ENCODE results near the gene PLCG2. TPM values are rescaled to one million over a fixed set of nuclear protein-coding genes. Genes with fewer than 3 reads are reported as not detected.

Gene PLCG2
- total RNA-seq, 1 donor from 2014 or later, result 26.4 TPM

- peak; percentile 99 for DNase-seq (ENCODE audit: extremely low read depth, low read depth, low spot score)
Measured at GRCh38 chr16:81902025-81902424, 122.9 kb downstream of the PLCG2 start.

GRCh38 chr16:81904320-81904719 is 125.2 kb downstream of the PLCG2 start:
- DNase-seq (ENCODE audit: extremely low read depth, low read depth, low spot score), result no peak

- DNase-seq (ENCODE audit: extremely low read depth, low read depth, low spot score), result no peak
Measured at GRCh38 chr16:81905277-81905676, 126.2 kb downstream of the PLCG2 start.

- DNase-seq (ENCODE audit: extremely low read depth, low read depth, low spot score), result no peak
Measured at GRCh38 chr16:81907681-81908080, 128.6 kb downstream of the PLCG2 start.

GRCh38 chr16:81908466-81909262 is 129.6 kb downstream of the PLCG2 start:
- no peak for DNase-seq (ENCODE audit: extremely low read depth, low read depth, low spot score)

- DNase-seq (ENCODE audit: extremely low read depth, low read depth, low spot score), result no peak
Measured at GRCh38 chr16:81910366-81910885, 131.3 kb downstream of the PLCG2 start.

- no peak for DNase-seq (ENCODE audit: extremely low read depth, low read depth, low spot score)
Measured at GRCh38 chr16:81912395-81912794, 133.3 kb downstream of the PLCG2 start.

GRCh38 chr16:81913222-81913621 is 134.1 kb downstream of the PLCG2 start:
- DNase-seq (ENCODE audit: extremely low read depth, low read depth, low spot score), result no peak

- DNase-seq (ENCODE audit: extremely low read depth, low read depth, low spot score), result no peak
Measured at GRCh38 chr16:81917375-81917774, 138.3 kb downstream of the PLCG2 start.

GRCh38 chr16:81918927-81919326 is 139.8 kb downstream of the PLCG2 start:
- no peak for DNase-seq (ENCODE audit: extremely low read depth, low read depth, low spot score)

GRCh38 chr16:81920498-81920897 is 141.4 kb downstream of the PLCG2 start:
- DNase-seq (ENCODE audit: extremely low read depth, low read depth, low spot score), result no peak

GRCh38 chr16:81921085-81921814 is 142.2 kb downstream of the PLCG2 start:
- DNase-seq (ENCODE audit: extremely low read depth, low read depth, low spot score), result no peak

GRCh38 chr16:81921843-81922584 is 142.9 kb downstream of the PLCG2 start:
- DNase-seq (ENCODE audit: extremely low read depth, low read depth, low spot score), result no peak

- DNase-seq (ENCODE audit: extremely low read depth, low read depth, low spot score), result no peak
Measured at GRCh38 chr16:81923296-81923695, 144.2 kb downstream of the PLCG2 start.

- no peak for DNase-seq (ENCODE audit: extremely low read depth, low read depth, low spot score)
Measured at GRCh38 chr16:81925016-81925415, 145.9 kb downstream of the PLCG2 start.

- no peak for DNase-seq (ENCODE audit: extremely low read depth, low read depth, low spot score)
Measured at GRCh38 chr16:81926036-81926435, 146.9 kb downstream of the PLCG2 start.

- DNase-seq (ENCODE audit: extremely low read depth, low read depth, low spot score), result no peak
Measured at GRCh38 chr16:81927561-81928185, 148.6 kb downstream of the PLCG2 start.

GRCh38 chr16:81928271-81928918 is 149.3 kb downstream of the PLCG2 start:
- DNase-seq (ENCODE audit: extremely low read depth, low read depth, low spot score), result no peak

- DNase-seq (ENCODE audit: extremely low read depth, low read depth, low spot score), result no peak
Measured at GRCh38 chr16:81928975-81929374, 149.9 kb downstream of the PLCG2 start.

- DNase-seq (ENCODE audit: extremely low read depth, low read depth, low spot score), result no peak
Measured at GRCh38 chr16:81929841-81930240, 150.8 kb downstream of the PLCG2 start.
